T-cell (primary cell): ENCODE measurements around the gene MYH9. TPM values are rescaled to one million over a fixed set of nuclear protein-coding genes. Genes with fewer than 3 reads are reported as not detected.
A peak's percentile ranks its signal among the peaks of the same experiment; 100 is the strongest.

Experiments used
- ATAC-seq, 4 experiments: fragments of 200-7000 bp in 3 of 4; fragments of 150-1000 bp in 1 of 4; cut with Tn5 transposase; replicated peaks in 1 of 4; 1 replicate in 3 of 4; 2 replicates in 1 of 4; pipeline ENCODE4 v1.10.0; 2021; ENCODE audit warnings: moderate library complexity in 3 of 4, mild to moderate bottlenecking in 2 of 4, moderate number of reproducible peaks in 1 of 4
- CTCF ChIA-PET, 2 donors: fragments of 300-600 bp; sonication (Branson Sonifier 250); formaldehyde crosslinking; loops; one replicate each; lab custom pipeline; 2022; ENCODE audit warnings: antibody characterized with exemption in 2 of 2; lab: Charles Lee
- POLR2A ChIA-PET, 2 donors: fragments of 300-600 bp; sonication (Branson Sonifier 250); formaldehyde crosslinking; loops; one replicate each; lab custom pipeline; 2022; ENCODE audit warnings: antibody characterized with exemption in 2 of 2; lab: Charles Lee
- DNase-seq, 35 experiments: peaks; one replicate each; pipeline versions ENCODE4 v3.0.0 to v3.0.0-alpha.2; 2013 to 2023
- H3K27ac ChIP-seq: one replicate; pipeline ENCODE4 v1.5.1; 2013; ENCODE audit warnings: low read length
- H3K27me3 ChIP-seq, 2 experiments: replicated peaks in 1 of 2; 1 replicate in 1 of 2; 2 replicates in 1 of 2; pipeline versions ENCODE4 v1.6.1 to v1.7.0; 2013; ENCODE audit warnings: low read length in 1 of 2, mixed read lengths in 1 of 2; ENCODE audit not compliant: control insufficient read depth in 2 of 2, insufficient read depth in 2 of 2; ENCODE audit errors: extremely low read depth in 1 of 2
- H3K36me3 ChIP-seq, 2 donors: 1 replicate in 1 of 2; 2 replicates in 1 of 2; pipeline versions ENCODE4 v1.6.1 to v1.7.0; 2013; ENCODE audit warnings: low read length in 1 of 2; ENCODE audit not compliant: control insufficient read depth in 2 of 2, insufficient read depth in 1 of 2; ENCODE audit errors: extremely low read depth in 1 of 2
- H3K4me1 ChIP-seq, 2 experiments: 1 replicate in 1 of 2; 2 replicates in 1 of 2; pipeline versions ENCODE4 v1.6.1 to v1.7.0; 2013; ENCODE audit warnings: low read length in 2 of 2, mixed read lengths in 1 of 2; ENCODE audit not compliant: insufficient read depth in 2 of 2, control insufficient read depth in 1 of 2; ENCODE audit errors: extremely low read depth in 1 of 2
- H3K4me3 ChIP-seq, 2 donors: 1 replicate in 1 of 2; 2 replicates in 1 of 2; pipeline versions ENCODE4 v1.5.1 to v1.7.0; 2013; ENCODE audit warnings: mild to moderate bottlenecking in 2 of 2, low read length in 1 of 2, moderate library complexity in 1 of 2; ENCODE audit not compliant: control insufficient read depth in 1 of 2; ENCODE audit errors: extremely low read depth in 1 of 2
- H3K9me3 ChIP-seq: 2 replicates; pipeline ENCODE4 v1.7.0; 2013
- H3K27ac Mint-ChIP-seq, 2 donors: one replicate each; pipeline ENCODE4 v1.8.0; 2020 to 2021; ENCODE audit warnings: mild to moderate bottlenecking in 2 of 2, mixed read lengths in 2 of 2
- H3K27me3 Mint-ChIP-seq, 2 donors: one replicate each; pipeline ENCODE4 v1.8.0; 2021 to 2022; ENCODE audit warnings: mixed read lengths in 2 of 2
- H3K36me3 Mint-ChIP-seq: one replicate; pipeline ENCODE4 v1.8.0; 2021; ENCODE audit warnings: mixed read lengths
- H3K4me1 Mint-ChIP-seq, 3 donors: one replicate each; pipeline ENCODE4 v1.8.0; 2020 to 2022; ENCODE audit warnings: mixed read lengths in 3 of 3, mild to moderate bottlenecking in 1 of 3
- H3K4me3 Mint-ChIP-seq, 3 donors: one replicate each; pipeline ENCODE4 v1.8.0; 2020 to 2022; ENCODE audit warnings: mild to moderate bottlenecking in 3 of 3, mixed read lengths in 3 of 3, moderate library complexity in 3 of 3
- H3K9me3 Mint-ChIP-seq, 3 donors: one replicate each; pipeline ENCODE4 v1.8.0; 2020 to 2022; ENCODE audit warnings: mixed read lengths in 3 of 3
- WGBS: methylation state at CpG from one replicate; pipeline ENCODE4 v1.1.5; 2013; ENCODE audit warnings: missing lambda C conversion rate; ENCODE audit not compliant: insufficient coverage; 5-methylcytosine and 5-hydroxymethylcytosine counted together
- total RNA-seq, 35 experiments: library from RNA in 6 of 35; stranded (reverse) in 6 of 35; fragments of 120-200 nt in 1 of 35; gene quantifications; one replicate each; pipeline versions ENCODE4 v1.2.1 to v1.2.4 and lab custom pipeline; 2013 to 2026

The MYH9 gene
- total RNA-seq = 1,000 to 10,000 TPM in 2 of 5 donors, 100 to 1,000 TPM in 3; 816 to 1,109 (median 896) TPM
- total RNA-seq (2013) = 455 TPM
- 1,425 to 3,424 (median 1,987) reads per million in 29 experiments for total RNA-seq (lab: John Stamatoyannopoulos, UW)

- peak; percentile 83 to 89 (median 85) for ATAC-seq
- Mint-ChIP-seq H3K36me3 (peaks cover 9% of the 10 kb centered on the region), H3K4me1 (peaks cover 24 to 46% (median 38%) of the 10 kb centered on the region in 3 donors), H3K4me3 (peak within 1 kb of the TSS; percentile 88 to 98 (median 95)), H3K27me3 (no peaks in the 10 kb centered on the region), H3K27ac (peak within 1 kb of the TSS; percentile 89 to 98), H3K9me3 (no peaks in the 10 kb centered on the region)
- Histone ChIP-seq H3K27me3 (no peaks in the 10 kb centered on the region), H3K4me1 (peaks cover 10 to 35% of the 10 kb centered on the region in 2 experiments), H3K4me3 (peak within 1 kb of the TSS; percentile 86 to 97), H3K9me3 (no peaks in the 10 kb centered on the region), H3K36me3 (peaks cover 2 to 8% of the 10 kb centered on the region in 2 donors), H3K27ac (peak within 1 kb of the TSS; percentile 79)
- CTCF ChIA-PET = interaction anchor here in 1 of 2 donors (0.8 to 2.0 kb wide), 5 partner anchors 11 to 83 kb away, joined by 3 to 11 read pairs (median 4); no protein-coding TSS in a partner anchor
- DNase-seq = peak; percentile 95 to 99 (median 98)
- WGBS = 5% methylated on average over 33 of the region's 52 CpGs
- POLR2A ChIA-PET = interaction anchor here (0.6 to 2.0 kb wide), 3 partner anchors 16 to 46 kb away, joined by 3 to 8 read pairs (median 6); no protein-coding TSS in a partner anchor
Observed at GRCh38 chr22:36387959-36388726, at the start of gene MYH9. Gene MYH9, minus strand, starts transcription at chr22:36387967. Its CDS starts 38,731 bp downstream, at chr22:36349236.

- Histone ChIP-seq H3K4me1 (peaks cover 15 to 37% of the 10 kb centered on the region in 2 experiments), H3K36me3 (no peaks in the 10 kb centered on the region), H3K9me3 (no peaks in the 10 kb centered on the region), H3K27me3 (no peaks in the 10 kb centered on the region), H3K27ac (peak overlapping the region; percentile 76), H3K4me3 (no peak overlapping the region)
- whole genome bisulfite sequencing = 1% methylated on average over 16 of the region's 16 CpGs
- no peaks in the 10 kb centered on the region for H3K9me3 Mint-ChIP-seq
- H3K27me3 Mint-ChIP-seq = no peaks in the 10 kb centered on the region
- ChIA-PET POLR2A (interaction anchor here (0.5 to 1.2 kb wide), 4 partner anchors 12 to 200 kb away, joined by 3 to 6 read pairs (median 3); no protein-coding TSS in a partner anchor), CTCF (interaction anchor here in 1 of 2 donors (0.5 to 1.6 kb wide), 4 partner anchors 16 to 83 kb away, joined by 3 to 6 read pairs (median 4); no protein-coding TSS in a partner anchor)
- H3K4me1 Mint-ChIP-seq = peaks cover 28 to 47% (median 43%) of the 10 kb centered on the region in 3 donors
- H3K4me3 Mint-ChIP-seq = peak overlapping the region; percentile 38 to 77 (median 50)
- peak overlapping the region; percentile 91 to 92 for H3K27ac Mint-ChIP-seq
- DNase-seq = peak; percentile 40 to 92 (median 73)
- peak; percentile 87 to 93 (median 88) for ATAC-seq
- no peaks in the 10 kb centered on the region for H3K36me3 Mint-ChIP-seq
Observed at GRCh38 chr22:36435516-36436415, 48.0 kb upstream of the MYH9 start.

GRCh38 chr22:36433318-36434231 lies 45.8 kb upstream of the MYH9 start:
- Mint-ChIP-seq H3K4me1 (peaks cover 21 to 34% (median 34%) of the 10 kb centered on the region in 3 donors), H3K27ac (peak overlapping the region; percentile 91 to 92), H3K27me3 (no peaks in the 10 kb centered on the region), H3K36me3 (no peaks in the 10 kb centered on the region), H3K4me3 (no peak overlapping the region), H3K9me3 (no peaks in the 10 kb centered on the region)
- no peaks in the 10 kb centered on the region for H3K27me3 ChIP-seq
- ChIA-PET POLR2A (no interaction called here), CTCF (no interaction called here)
- peaks cover 14 to 37% of the 10 kb centered on the region in 2 experiments for H3K4me1 ChIP-seq
- 57% methylated on average over 3 of the region's 14 CpGs for WGBS
- ATAC-seq = no peak
- no peak overlapping the region for H3K27ac ChIP-seq
- no peaks in the 10 kb centered on the region for H3K36me3 ChIP-seq
- no peak for DNase-seq
- H3K9me3 ChIP-seq = no peaks in the 10 kb centered on the region
- H3K4me3 ChIP-seq = no peak overlapping the region

- H3K27me3 Mint-ChIP-seq = no peaks in the 10 kb centered on the region
- Histone ChIP-seq H3K9me3 (no peaks in the 10 kb centered on the region), H3K36me3 (no peaks in the 10 kb centered on the region), H3K27ac (no peak overlapping the region), H3K4me3 (no peak overlapping the region), H3K27me3 (no peaks in the 10 kb centered on the region), H3K4me1 (peaks cover 13 to 32% of the 10 kb centered on the region in 2 experiments)
- 91% methylated on average over 6 of the region's 15 CpGs for WGBS
- ATAC-seq (no peak), DNase-seq (no peak)
- peaks cover 21 to 33% (median 32%) of the 10 kb centered on the region in 3 donors for H3K4me1 Mint-ChIP-seq
- CTCF ChIA-PET = no interaction called here
- no peak overlapping the region for H3K4me3 Mint-ChIP-seq
- no peaks in the 10 kb centered on the region for H3K36me3 Mint-ChIP-seq
- H3K9me3 Mint-ChIP-seq = no peaks in the 10 kb centered on the region
- H3K27ac Mint-ChIP-seq = peak overlapping the region; percentile 22 to 28
- POLR2A ChIA-PET = no interaction called here
Observed at GRCh38 chr22:36432592-36433317, 45.0 kb upstream of the MYH9 start.

- Histone ChIP-seq H3K36me3 (no peaks in the 10 kb centered on the region), H3K9me3 (no peaks in the 10 kb centered on the region), H3K4me1 (peaks cover 13 to 25% of the 10 kb centered on the region in 2 experiments), H3K27me3 (no peaks in the 10 kb centered on the region), H3K4me3 (no peak overlapping the region), H3K27ac (no peak overlapping the region)
- no peak for DNase-seq
- H3K9me3 Mint-ChIP-seq = no peaks in the 10 kb centered on the region
- no peak overlapping the region for H3K4me3 Mint-ChIP-seq
- no peaks in the 10 kb centered on the region for H3K36me3 Mint-ChIP-seq
- 99% methylated on average over 9 of the region's 9 CpGs for WGBS
- POLR2A ChIA-PET = no interaction called here
- H3K27ac Mint-ChIP-seq = no peak overlapping the region
- H3K27me3 Mint-ChIP-seq = no peaks in the 10 kb centered on the region
- H3K4me1 Mint-ChIP-seq = peaks cover 21 to 32% (median 30%) of the 10 kb centered on the region in 3 donors
- ATAC-seq = no peak
- CTCF ChIA-PET = no interaction called here
Observed at GRCh38 chr22:36431977-36432376, 44.2 kb upstream of the MYH9 start.
